ENCODE results near the gene RPL27. TPM values are rescaled to one million over a fixed set of nuclear protein-coding genes. Genes with fewer than 3 reads are reported as not detected.
A peak's percentile ranks its signal among the peaks of the same experiment; 100 is the strongest.

The RPL27 gene
- total and polyA plus RNA-seq, 2 of the 13 experiments (the other 11 are each of a cell fraction or from before 2014, with no cell fraction given), result 1,585 to 5,840 TPM

DNA sequence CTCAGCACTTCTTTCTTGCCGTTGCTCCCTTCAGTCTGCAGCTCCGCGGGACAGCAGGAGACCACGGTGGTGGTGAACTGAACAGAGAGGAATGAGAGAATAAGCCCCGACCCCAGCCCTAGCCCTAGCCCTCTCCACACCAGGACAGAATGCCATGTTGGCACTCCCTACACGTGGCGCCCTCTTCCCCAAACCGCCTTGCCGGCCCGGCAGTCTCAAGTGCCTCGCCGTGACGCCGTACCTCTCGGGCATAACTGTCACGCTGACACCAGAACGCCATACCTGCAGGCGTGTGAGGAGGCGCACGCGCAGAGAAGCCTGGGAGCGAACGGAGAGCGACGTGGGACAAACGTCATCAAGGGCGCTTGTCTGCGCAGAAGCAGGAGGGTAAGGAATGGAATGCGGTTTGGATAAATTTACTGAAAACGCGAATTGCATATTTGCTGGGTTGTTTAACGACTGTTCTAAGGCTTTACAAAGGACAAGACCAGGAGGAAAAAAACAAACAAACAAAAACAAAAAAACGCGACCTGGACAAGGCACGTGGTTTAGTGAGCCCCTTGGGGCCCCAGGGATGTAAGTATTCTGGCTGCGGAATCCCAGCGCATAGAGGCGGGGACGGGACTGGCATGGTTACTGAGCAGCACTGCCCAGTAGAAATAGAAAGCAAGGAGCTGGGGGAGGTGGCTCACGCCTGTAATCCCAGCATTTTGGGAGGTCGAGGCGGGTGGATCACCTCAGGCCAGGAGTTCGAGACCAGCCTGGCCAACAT lies 33.9 kb upstream of the RPL27 start, which contains the start of gene AARSD1 (continued):
- TF ChIP-seq CBFB (CRISPR knock-in tag; IDR thresholded peaks at IDR 0.05) (0 out of 2 replicates have a peak, but pooled peaks have one; percentile 36), MYC (CRISPR knock-in tag; IDR thresholded peaks at IDR 0.05; ENCODE audit: borderline replicate concordance) (peak; percentile 85; the same call in 1 of the 2 replicates), TARDBP (CRISPR knock-in tag; IDR thresholded peaks at IDR 0.05) (peak; percentile 31; the same call in 1 of the 2 replicates), IRX3 (CRISPR knock-in tag; IDR thresholded peaks at IDR 0.05; ENCODE audit: borderline replicate concordance, low read depth) (no peak), ZNF703 (CRISPR knock-in tag; IDR thresholded peaks at IDR 0.05; ENCODE audit: borderline replicate concordance) (no peak), ZNF282 (IDR thresholded peaks at IDR 0.05; ENCODE audit: partially characterized antibody) (no peak), SMARCC2 (IDR thresholded peaks at IDR 0.05) (no peak), ERF (CRISPR knock-in tag; IDR thresholded peaks at IDR 0.05) (no peak), RAD21 (CRISPR knock-in tag; IDR thresholded peaks at IDR 0.05) (no peak), SSRP1 (CRISPR knock-in tag; IDR thresholded peaks at IDR 0.05) (no peak), CBX5 (CRISPR knock-in tag; IDR thresholded peaks at IDR 0.05; ENCODE audit: borderline replicate concordance) (peak; percentile 55; the same call in 1 of the 2 replicates), PAX8 (CRISPR knock-in tag; IDR thresholded peaks at IDR 0.05; ENCODE audit: borderline replicate concordance) (0 out of 2 replicates have a peak, but pooled peaks have one; percentile 71), CREB1 (IDR thresholded peaks at IDR 0.05) (peak; percentile 89), CREB1 (CRISPR knock-in tag; IDR thresholded peaks at IDR 0.05) (peak; percentile 91), ZNF891 (CRISPR knock-in tag; IDR thresholded peaks at IDR 0.05) (0 out of 2 replicates have a peak, but pooled peaks have one; percentile 37)
- TF ChIP-seq, protein P1, sequence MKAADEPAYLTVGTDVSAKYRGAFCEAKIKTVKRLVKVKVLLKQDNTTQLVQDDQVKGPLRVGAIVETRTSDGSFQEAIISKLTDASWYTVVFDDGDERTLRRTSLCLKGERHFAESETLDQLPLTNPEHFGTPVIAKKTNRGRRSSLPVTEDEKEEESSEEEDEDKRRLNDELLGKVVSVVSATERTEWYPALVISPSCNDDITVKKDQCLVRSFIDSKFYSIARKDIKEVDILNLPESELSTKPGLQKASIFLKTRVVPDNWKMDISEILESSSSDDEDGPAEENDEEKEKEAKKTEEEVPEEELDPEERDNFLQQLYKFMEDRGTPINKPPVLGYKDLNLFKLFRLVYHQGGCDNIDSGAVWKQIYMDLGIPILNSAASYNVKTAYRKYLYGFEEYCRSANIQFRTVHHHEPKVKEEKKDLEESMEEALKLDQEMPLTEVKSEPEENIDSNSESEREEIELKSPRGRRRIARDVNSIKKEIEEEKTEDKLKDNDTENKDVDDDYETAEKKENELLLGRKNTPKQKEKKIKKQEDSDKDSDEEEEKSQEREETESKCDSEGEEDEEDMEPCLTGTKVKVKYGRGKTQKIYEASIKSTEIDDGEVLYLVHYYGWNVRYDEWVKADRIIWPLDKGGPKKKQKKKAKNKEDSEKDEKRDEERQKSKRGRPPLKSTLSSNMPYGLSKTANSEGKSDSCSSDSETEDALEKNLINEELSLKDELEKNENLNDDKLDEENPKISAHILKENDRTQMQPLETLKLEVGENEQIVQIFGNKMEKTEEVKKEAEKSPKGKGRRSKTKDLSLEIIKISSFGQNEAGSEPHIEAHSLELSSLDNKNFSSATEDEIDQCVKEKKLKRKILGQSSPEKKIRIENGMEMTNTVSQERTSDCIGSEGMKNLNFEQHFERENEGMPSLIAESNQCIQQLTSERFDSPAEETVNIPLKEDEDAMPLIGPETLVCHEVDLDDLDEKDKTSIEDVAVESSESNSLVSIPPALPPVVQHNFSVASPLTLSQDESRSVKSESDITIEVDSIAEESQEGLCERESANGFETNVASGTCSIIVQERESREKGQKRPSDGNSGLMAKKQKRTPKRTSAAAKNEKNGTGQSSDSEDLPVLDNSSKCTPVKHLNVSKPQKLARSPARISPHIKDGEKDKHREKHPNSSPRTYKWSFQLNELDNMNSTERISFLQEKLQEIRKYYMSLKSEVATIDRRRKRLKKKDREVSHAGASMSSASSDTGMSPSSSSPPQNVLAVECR (CRISPR knock-in tag; IDR thresholded peaks at IDR 0.05; ENCODE audit: borderline replicate concordance), result peak; percentile 77
- TF ChIP-seq, protein P2, sequence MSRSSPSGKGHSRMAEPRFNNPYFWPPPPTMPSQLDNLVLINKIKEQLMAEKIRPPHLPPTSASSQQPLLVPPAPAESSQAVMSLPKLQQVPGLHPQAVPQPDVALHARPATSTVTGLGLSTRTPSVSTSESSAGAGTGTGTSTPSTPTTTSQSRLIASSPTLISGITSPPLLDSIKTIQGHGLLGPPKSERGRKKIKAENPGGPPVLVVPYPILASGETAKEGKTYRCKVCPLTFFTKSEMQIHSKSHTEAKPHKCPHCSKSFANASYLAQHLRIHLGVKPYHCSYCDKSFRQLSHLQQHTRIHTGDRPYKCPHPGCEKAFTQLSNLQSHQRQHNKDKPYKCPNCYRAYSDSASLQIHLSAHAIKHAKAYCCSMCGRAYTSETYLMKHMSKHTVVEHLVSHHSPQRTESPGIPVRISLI (CRISPR knock-in tag; IDR thresholded peaks at IDR 0.05; ENCODE audit: borderline replicate concordance), result 0 out of 2 replicates have a peak, but pooled peaks have one; percentile 12
- TF ChIP-seq, protein P3, sequence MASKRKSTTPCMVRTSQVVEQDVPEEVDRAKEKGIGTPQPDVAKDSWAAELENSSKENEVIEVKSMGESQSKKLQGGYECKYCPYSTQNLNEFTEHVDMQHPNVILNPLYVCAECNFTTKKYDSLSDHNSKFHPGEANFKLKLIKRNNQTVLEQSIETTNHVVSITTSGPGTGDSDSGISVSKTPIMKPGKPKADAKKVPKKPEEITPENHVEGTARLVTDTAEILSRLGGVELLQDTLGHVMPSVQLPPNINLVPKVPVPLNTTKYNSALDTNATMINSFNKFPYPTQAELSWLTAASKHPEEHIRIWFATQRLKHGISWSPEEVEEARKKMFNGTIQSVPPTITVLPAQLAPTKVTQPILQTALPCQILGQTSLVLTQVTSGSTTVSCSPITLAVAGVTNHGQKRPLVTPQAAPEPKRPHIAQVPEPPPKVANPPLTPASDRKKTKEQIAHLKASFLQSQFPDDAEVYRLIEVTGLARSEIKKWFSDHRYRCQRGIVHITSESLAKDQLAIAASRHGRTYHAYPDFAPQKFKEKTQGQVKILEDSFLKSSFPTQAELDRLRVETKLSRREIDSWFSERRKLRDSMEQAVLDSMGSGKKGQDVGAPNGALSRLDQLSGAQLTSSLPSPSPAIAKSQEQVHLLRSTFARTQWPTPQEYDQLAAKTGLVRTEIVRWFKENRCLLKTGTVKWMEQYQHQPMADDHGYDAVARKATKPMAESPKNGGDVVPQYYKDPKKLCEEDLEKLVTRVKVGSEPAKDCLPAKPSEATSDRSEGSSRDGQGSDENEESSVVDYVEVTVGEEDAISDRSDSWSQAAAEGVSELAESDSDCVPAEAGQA (IDR thresholded peaks at IDR 0.05; ENCODE audit: low read depth), result peak; percentile 85
- TF ChIP-seq, protein P3 (CRISPR knock-in tag; IDR thresholded peaks at IDR 0.05; ENCODE audit: borderline replicate concordance), result no peak

All from HepG2 (cell line).